Large intestine (tissue), 12 donors: ENCODE results near the gene MRPS9. TPM values are rescaled to one million over a fixed set of nuclear protein-coding genes. Genes with fewer than 3 reads are reported as not detected.
A peak's percentile ranks its signal among the peaks of the same experiment; 100 is the strongest.

Experiments
- DNase-seq, 2 donors: peaks; one replicate each; pipeline versions ENCODE4 v3.0.0 to v3.0.0-alpha.2; 2013
- H3K27ac ChIP-seq: one replicate; pipeline ENCODE4 v1.5.1; 2013; ENCODE audit warnings: low read length
- H3K27me3 ChIP-seq: 2 replicates; pipeline ENCODE4 v1.6.1; 2013; ENCODE audit warnings: low read length; ENCODE audit not compliant: control insufficient read depth, insufficient read depth
- H3K36me3 ChIP-seq: 2 replicates; pipeline ENCODE4 v1.6.1; 2013; ENCODE audit warnings: low read length; ENCODE audit not compliant: control insufficient read depth, insufficient read depth
- H3K4me1 ChIP-seq: one replicate; pipeline ENCODE4 v1.6.1; 2013; ENCODE audit warnings: low read length; ENCODE audit not compliant: control insufficient read depth, insufficient read depth
- H3K4me3 ChIP-seq: one replicate; pipeline ENCODE4 v1.5.1; 2013; ENCODE audit warnings: low read length
- H3K9me3 ChIP-seq: one replicate; pipeline ENCODE4 v1.6.1; 2013; ENCODE audit warnings: mild to moderate bottlenecking, low read depth, low read length, moderate library complexity; ENCODE audit not compliant: control insufficient read depth
- WGBS: methylation state at CpG from one replicate; pipeline ENCODE4 v1.1.5; 2013; ENCODE audit warnings: low lambda C conversion rate; ENCODE audit not compliant: insufficient coverage; 5-methylcytosine and 5-hydroxymethylcytosine counted together
- long read RNA-seq, 11 donors: transcript quantifications; one replicate each; lab custom pipeline, GENCODE V29; 2026
- polyA plus RNA-seq: library from polyadenylated mRNA; unstranded; fragments of 120-200 nt; gene quantifications from one replicate; pipeline ENCODE4 v1.2.1, GENCODE V29; 2013

The MRPS9 gene
- 32.8 TPM for polyA plus RNA-seq
- long read RNA-seq, donor 1, transcript MRPS9-203 (4 exons, 982 nt): major isoform, 5 of 8 reads
- long read RNA-seq, donor 1, partial matches to known transcripts: 0 of 8 reads
- long read RNA-seq, donor 1, other reads (novel, unspliced or antisense): 0 of 8 reads
- long read RNA-seq, donor 2, transcript MRPS9-203 (4 exons, 982 nt): minor isoform, 17 of 47 reads
- long read RNA-seq, donor 2, transcript MRPS9-201 (11 exons, 1,500 nt): major isoform, 24 of 47 reads
- long read RNA-seq, donor 2, partial matches to known transcripts: 6 of 47 reads
- long read RNA-seq, donor 2, other reads (novel, unspliced or antisense): 0 of 47 reads
- long read RNA-seq, donor 3: 0 reads
- long read RNA-seq, donor 4, partial matches to known transcripts: 0 of 1 reads
- long read RNA-seq, donor 4, other reads (novel, unspliced or antisense): 0 of 1 reads
- long read RNA-seq, donor 5, transcript MRPS9-203 (4 exons, 982 nt): major isoform, 6 of 11 reads
- long read RNA-seq, donor 5, transcript MRPS9-201 (11 exons, 1,500 nt): minor isoform, 5 of 11 reads
- long read RNA-seq, donor 5, partial matches to known transcripts: 0 of 11 reads
- long read RNA-seq, donor 5, other reads (novel, unspliced or antisense): 0 of 11 reads
- long read RNA-seq, donor 6, transcript MRPS9-203 (4 exons, 982 nt): minor isoform, 7 of 16 reads
- long read RNA-seq, donor 6, transcript MRPS9-201 (11 exons, 1,500 nt): major isoform, 9 of 16 reads
- long read RNA-seq, donor 6, partial matches to known transcripts: 0 of 16 reads
- long read RNA-seq, donor 6, other reads (novel, unspliced or antisense): 0 of 16 reads
- long read RNA-seq, donor 7, transcript MRPS9-203 (4 exons, 982 nt): major isoform, 5 of 9 reads
- long read RNA-seq, donor 7, partial matches to known transcripts: 0 of 9 reads
- long read RNA-seq, donor 7, other reads (novel, unspliced or antisense): 0 of 9 reads
- long read RNA-seq, donor 8, transcript MRPS9-203 (4 exons, 982 nt): major isoform, 17 of 24 reads
- long read RNA-seq, donor 8, transcript MRPS9-201 (11 exons, 1,500 nt): minor isoform, 7 of 24 reads
- long read RNA-seq, donor 8, partial matches to known transcripts: 0 of 24 reads
- long read RNA-seq, donor 8, other reads (novel, unspliced or antisense): 0 of 24 reads
- long read RNA-seq, donor 9, transcript MRPS9-203 (4 exons, 982 nt): minor isoform, 9 of 20 reads
- long read RNA-seq, donor 9, transcript MRPS9-201 (11 exons, 1,500 nt): major isoform, 11 of 20 reads
- long read RNA-seq, donor 9, partial matches to known transcripts: 0 of 20 reads
- long read RNA-seq, donor 9, other reads (novel, unspliced or antisense): 0 of 20 reads
- long read RNA-seq, donor 10, transcript MRPS9-201 (11 exons, 1,500 nt): major isoform, 21 of 34 reads
- long read RNA-seq, donor 10, transcript MRPS9-203 (4 exons, 982 nt): minor isoform, 8 of 34 reads
- long read RNA-seq, donor 10, partial matches to known transcripts: 5 of 34 reads
- long read RNA-seq, donor 10, other reads (novel, unspliced or antisense): 0 of 34 reads
- long read RNA-seq, donor 11, transcript MRPS9-201 (11 exons, 1,500 nt): major isoform, 14 of 27 reads
- long read RNA-seq, donor 11, transcript MRPS9-203 (4 exons, 982 nt): minor isoform, 8 of 27 reads
- long read RNA-seq, donor 11, partial matches to known transcripts: 5 of 27 reads
- long read RNA-seq, donor 11, other reads (novel, unspliced or antisense): 0 of 27 reads

DNA sequence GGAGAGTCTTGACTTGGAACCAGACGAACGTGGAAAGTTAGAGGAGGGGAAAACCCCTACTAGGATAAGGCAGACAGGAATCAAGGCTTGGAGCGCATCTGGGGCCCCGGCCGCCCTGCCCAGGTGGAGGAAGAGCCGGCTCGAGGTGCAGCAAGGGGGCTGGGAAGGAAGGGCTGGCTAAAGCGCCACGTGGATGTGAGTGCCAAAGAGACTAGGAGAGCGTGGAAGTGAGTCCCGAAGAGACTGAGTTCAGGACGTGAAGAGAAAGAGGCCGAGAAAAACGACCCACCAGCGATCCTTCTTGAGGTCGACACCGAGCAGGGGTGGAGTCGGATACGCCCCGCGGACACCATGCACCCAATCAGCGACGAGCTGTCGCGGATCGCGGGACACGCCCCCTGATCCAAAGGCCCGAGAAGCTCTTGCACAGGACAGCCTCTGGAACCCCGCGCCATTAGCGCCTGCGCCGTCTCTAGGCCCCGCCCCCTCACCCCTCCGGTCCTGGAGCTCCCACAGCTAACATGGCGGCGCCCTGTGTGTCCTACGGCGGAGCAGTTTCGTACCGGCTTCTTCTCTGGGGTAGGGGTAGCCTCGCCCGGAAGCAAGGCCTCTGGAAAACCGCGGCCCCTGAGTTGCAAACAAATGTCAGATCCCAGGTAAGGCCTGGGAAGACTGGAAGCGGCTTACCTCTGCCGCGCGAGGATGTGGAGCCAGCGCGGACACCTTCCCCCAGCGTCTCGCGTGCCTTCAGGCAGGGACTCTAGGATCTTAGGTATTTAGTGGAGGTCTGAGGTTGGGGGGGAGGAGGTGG, at the start of gene MRPS9:
TSS of gene MRPS9 (plus strand) at position 498 of the 811 bp plus-strand sequence. CDS start at position 522, 24 bp downstream.
- Histone ChIP-seq H3K9me3 (no peaks in the 10 kb centered on the region), H3K27me3 (no peaks in the 10 kb centered on the region), H3K4me3 (peak within 1 kb of the TSS; percentile 88), H3K36me3 (no peaks in the 10 kb centered on the region), H3K4me1 (no peaks in the 10 kb centered on the region), H3K27ac (peak within 1 kb of the TSS; percentile 82)
- no CpG with 5 or more reads among the region's 55 CpGs for WGBS
- peak; percentile 98 to 99 for DNase-seq

- Histone ChIP-seq H3K4me3 (no peak overlapping the region), H3K27me3 (no peaks in the 10 kb centered on the region), H3K4me1 (no peaks in the 10 kb centered on the region), H3K27ac (no peak overlapping the region), H3K9me3 (no peaks in the 10 kb centered on the region), H3K36me3 (no peaks in the 10 kb centered on the region)
- 73% methylated on average over 2 of the region's 2 CpGs for WGBS
- no peak for DNase-seq
These were observed 32.5 kb upstream of the MRPS9 start for GRCh38 chr2:105005181-105005951.

- WGBS: 100% methylated on average over 1 of the region's 1 CpG
- no peak for DNase-seq
- H3K36me3 ChIP-seq: no peaks in the 10 kb centered on the region
These were observed 30.5 kb upstream of the MRPS9 start for GRCh38 chr2:105007367-105007766.

GRCh38 chr2:105032476-105032875, 5.4 kb upstream of the MRPS9 start:
- no peaks in the 10 kb centered on the region for H3K36me3 ChIP-seq
- DNase-seq: no peak
- no peak overlapping the region for H3K4me3 ChIP-seq
- no peaks in the 10 kb centered on the region for H3K27me3 ChIP-seq
- H3K4me1 ChIP-seq: no peaks in the 10 kb centered on the region
- 90% methylated on average over 1 of the region's 1 CpG for WGBS
- H3K9me3 ChIP-seq: no peaks in the 10 kb centered on the region
- no peak overlapping the region for H3K27ac ChIP-seq

More at GRCh38 chr2:105007367-105007766, 30.5 kb upstream of the MRPS9 start:
- no peaks in the 10 kb centered on the region for H3K4me1 ChIP-seq
- H3K27ac ChIP-seq: no peak overlapping the region
- H3K27me3 ChIP-seq: no peaks in the 10 kb centered on the region
- no peak overlapping the region for H3K4me3 ChIP-seq
- no peaks in the 10 kb centered on the region for H3K9me3 ChIP-seq

DNA sequence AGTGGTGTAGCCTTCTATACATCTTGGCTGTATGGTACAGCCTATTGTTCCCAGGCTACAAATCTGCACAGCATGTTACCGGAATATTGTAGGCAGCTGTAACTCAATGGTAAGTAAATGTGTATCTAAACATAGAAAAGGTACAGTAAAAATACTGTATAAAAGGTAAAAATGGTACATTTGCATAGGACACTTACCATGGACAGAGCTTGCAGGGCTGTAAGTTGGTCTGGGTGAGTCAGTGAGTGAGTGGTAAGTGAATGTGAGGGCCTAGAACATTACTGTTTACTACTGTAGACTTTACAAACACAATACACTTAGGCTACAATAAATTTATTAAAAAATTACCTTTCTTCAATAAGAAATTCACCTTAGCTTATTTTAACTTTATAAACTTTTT, 3.7 kb upstream of the MRPS9 start:
- Histone ChIP-seq H3K4me3 (no peak overlapping the region), H3K27me3 (no peaks in the 10 kb centered on the region), H3K9me3 (no peaks in the 10 kb centered on the region), H3K4me1 (no peaks in the 10 kb centered on the region), H3K36me3 (no peaks in the 10 kb centered on the region), H3K27ac (no peak overlapping the region)
- DNase-seq: no peak
- 100% methylated on average over 1 of the region's 1 CpG for WGBS

DNA sequence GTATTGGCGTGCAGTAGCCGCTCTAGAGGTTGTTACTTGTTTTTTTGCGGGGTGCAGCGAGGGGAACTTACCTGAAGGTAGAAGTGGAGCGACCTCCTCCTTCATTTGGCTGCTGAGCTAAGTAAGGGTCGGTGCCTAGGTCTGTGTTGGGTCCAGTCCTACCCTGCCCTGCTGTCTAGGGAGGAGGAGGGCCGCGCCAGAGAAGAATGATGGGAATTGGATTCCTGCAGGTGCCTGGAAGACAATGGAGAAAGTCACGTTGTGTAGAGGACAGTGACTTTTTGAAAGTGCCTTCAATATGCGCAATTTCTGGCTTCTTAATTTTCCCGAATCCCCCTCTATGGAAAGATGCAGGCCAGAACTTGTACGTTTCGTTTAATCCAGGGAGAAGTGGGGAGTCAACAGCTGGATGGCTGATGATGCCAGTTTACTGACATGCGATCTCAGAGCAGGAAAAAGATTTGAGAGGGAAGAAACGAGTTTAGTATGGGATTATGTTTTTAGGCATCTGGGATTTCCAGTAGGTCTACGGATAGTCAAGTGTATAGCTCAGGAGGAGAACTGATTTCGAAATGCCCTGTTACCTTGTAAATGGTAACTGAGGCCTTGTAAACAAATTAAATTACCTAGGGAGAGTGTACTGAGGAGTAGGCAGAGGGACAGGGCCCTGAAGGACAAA, 653 bp downstream of the MRPS9 start:
- no peaks in the 10 kb centered on the region for H3K27me3 ChIP-seq
- H3K4me1 ChIP-seq: no peaks in the 10 kb centered on the region
- H3K4me3 ChIP-seq: peak overlapping the region; percentile 88
- WGBS: 6% methylated on average over 3 of the region's 17 CpGs
- H3K9me3 ChIP-seq: no peaks in the 10 kb centered on the region
- peak overlapping the region; percentile 70 for H3K27ac ChIP-seq
- H3K36me3 ChIP-seq: no peaks in the 10 kb centered on the region
- peak in 1 of 2 donors; percentile 46 for DNase-seq

- Histone ChIP-seq H3K27ac (no peak overlapping the region), H3K9me3 (no peaks in the 10 kb centered on the region), H3K36me3 (no peaks in the 10 kb centered on the region), H3K4me1 (no peaks in the 10 kb centered on the region), H3K27me3 (no peaks in the 10 kb centered on the region), H3K4me3 (no peak overlapping the region)
- no peak for DNase-seq
These were observed 1.7 kb downstream of the MRPS9 start for GRCh38 chr2:105039559-105039958.

DNA sequence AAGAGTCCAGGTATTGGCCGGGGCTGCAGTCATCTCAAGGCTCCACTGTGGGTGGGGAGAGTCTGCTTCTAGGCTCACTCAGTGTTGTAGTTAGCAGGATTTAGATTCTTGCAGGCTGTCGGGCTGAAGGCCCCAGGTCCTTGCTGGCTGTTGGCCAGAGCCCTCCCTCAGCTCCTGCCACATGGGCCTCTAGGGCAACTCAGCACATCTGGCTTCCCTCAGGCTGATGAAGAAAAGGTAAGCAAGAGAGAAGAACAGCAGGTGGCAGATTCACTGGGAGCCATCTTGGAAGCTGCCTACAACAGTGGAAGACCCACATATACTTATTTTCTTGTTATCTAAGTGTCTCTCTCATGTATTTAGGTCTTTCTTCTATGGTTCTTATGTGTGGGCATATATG, 4.3 kb downstream of the MRPS9 start:
- Histone ChIP-seq H3K4me3 (no peak overlapping the region), H3K4me1 (no peaks in the 10 kb centered on the region), H3K9me3 (no peaks in the 10 kb centered on the region), H3K27me3 (no peaks in the 10 kb centered on the region), H3K36me3 (no peaks in the 10 kb centered on the region), H3K27ac (no peak overlapping the region)
- WGBS: no CpG with 5 or more reads among the region's 2 CpGs
- DNase-seq: peak in 1 of 2 donors; percentile 4
